ENCODE results near the gene TRERF1.

DNA sequence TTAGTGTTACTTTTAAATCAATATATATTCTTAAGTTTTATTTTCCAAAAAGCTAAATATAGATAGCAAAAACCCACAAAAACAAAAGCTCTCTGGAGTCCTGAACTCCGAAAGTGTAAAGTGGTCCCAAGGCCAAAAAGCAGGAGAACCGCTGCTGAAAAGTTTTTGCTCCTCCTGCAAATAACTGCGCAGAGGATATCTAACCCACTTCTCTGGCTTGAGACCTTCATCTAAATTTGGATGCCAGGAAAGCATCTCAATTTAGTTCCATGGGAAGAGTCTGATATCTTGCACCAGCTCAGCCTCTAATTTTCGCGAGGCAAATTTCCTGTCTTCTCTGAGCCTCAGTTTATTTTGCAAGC is 234.6 kb downstream of the TRERF1 start:
- TF ChIP-seq, protein P1, sequence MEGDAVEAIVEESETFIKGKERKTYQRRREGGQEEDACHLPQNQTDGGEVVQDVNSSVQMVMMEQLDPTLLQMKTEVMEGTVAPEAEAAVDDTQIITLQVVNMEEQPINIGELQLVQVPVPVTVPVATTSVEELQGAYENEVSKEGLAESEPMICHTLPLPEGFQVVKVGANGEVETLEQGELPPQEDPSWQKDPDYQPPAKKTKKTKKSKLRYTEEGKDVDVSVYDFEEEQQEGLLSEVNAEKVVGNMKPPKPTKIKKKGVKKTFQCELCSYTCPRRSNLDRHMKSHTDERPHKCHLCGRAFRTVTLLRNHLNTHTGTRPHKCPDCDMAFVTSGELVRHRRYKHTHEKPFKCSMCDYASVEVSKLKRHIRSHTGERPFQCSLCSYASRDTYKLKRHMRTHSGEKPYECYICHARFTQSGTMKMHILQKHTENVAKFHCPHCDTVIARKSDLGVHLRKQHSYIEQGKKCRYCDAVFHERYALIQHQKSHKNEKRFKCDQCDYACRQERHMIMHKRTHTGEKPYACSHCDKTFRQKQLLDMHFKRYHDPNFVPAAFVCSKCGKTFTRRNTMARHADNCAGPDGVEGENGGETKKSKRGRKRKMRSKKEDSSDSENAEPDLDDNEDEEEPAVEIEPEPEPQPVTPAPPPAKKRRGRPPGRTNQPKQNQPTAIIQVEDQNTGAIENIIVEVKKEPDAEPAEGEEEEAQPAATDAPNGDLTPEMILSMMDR (IDR thresholded peaks at IDR 0.05), result no peak
- no peak for TF ChIP-seq POLR2A (IDR thresholded peaks at IDR 0.05)

Data from suprapubic skin (tissue), 3 donors.